ENCODE data around the gene CREB5.

The CREB5 gene

GRCh38 chr7:28605427-28606085, 193.2 kb downstream of the CREB5 start:
- ATAC-seq (ENCODE audit: low read depth) (no peak), DNase-seq (ENCODE audit: low spot score) (no peak)
- H3K4me1 ChIP-seq (ENCODE audit: insufficient read depth, poor library complexity, severe bottlenecking) = peaks cover 14% of the 10 kb centered on the region
- H3K4me3 ChIP-seq (ENCODE audit: severe bottlenecking) = no peak overlapping the region
- no peak for TF ChIP-seq CTCF (IDR thresholded peaks at IDR 0.05; ENCODE audit: poor library complexity, severe bottlenecking)
- no peak overlapping the region for H3K27ac ChIP-seq (ENCODE audit: poor library complexity, severe bottlenecking)
- no peaks in the 10 kb centered on the region for H3K27me3 ChIP-seq (ENCODE audit: insufficient read depth, poor library complexity, severe bottlenecking)
- H3K36me3 ChIP-seq (ENCODE audit: low read depth) = no peaks in the 10 kb centered on the region
- no peaks in the 10 kb centered on the region for H3K9me3 ChIP-seq (ENCODE audit: severe bottlenecking)

GRCh38 chr7:28606421-28606820, 194.1 kb downstream of the CREB5 start:
- ATAC-seq (ENCODE audit: low read depth) = no peak

GRCh38 chr7:28607855-28608193, 195.5 kb downstream of the CREB5 start:
- DNase-seq (ENCODE audit: low spot score) (no peak), ATAC-seq (ENCODE audit: low read depth) (no peak)
- no peaks in the 10 kb centered on the region for H3K27me3 ChIP-seq (ENCODE audit: insufficient read depth, poor library complexity, severe bottlenecking)
- no peak overlapping the region for H3K4me3 ChIP-seq (ENCODE audit: severe bottlenecking)
- H3K4me1 ChIP-seq (ENCODE audit: insufficient read depth, poor library complexity, severe bottlenecking) = peaks cover 31% of the 10 kb centered on the region
- no peak overlapping the region for H3K27ac ChIP-seq (ENCODE audit: poor library complexity, severe bottlenecking)
- H3K36me3 ChIP-seq (ENCODE audit: low read depth) = no peaks in the 10 kb centered on the region
- no peak for TF ChIP-seq CTCF (IDR thresholded peaks at IDR 0.05; ENCODE audit: poor library complexity, severe bottlenecking)
- H3K9me3 ChIP-seq (ENCODE audit: severe bottlenecking) = no peaks in the 10 kb centered on the region

More at GRCh38 chr7:28606421-28606820, 194.1 kb downstream of the CREB5 start:
- H3K27me3 ChIP-seq (ENCODE audit: insufficient read depth, poor library complexity, severe bottlenecking) = no peaks in the 10 kb centered on the region
- peaks cover 19% of the 10 kb centered on the region for H3K4me1 ChIP-seq (ENCODE audit: insufficient read depth, poor library complexity, severe bottlenecking)
- no peak overlapping the region for H3K4me3 ChIP-seq (ENCODE audit: severe bottlenecking)
- no peaks in the 10 kb centered on the region for H3K36me3 ChIP-seq (ENCODE audit: low read depth)
- no peak overlapping the region for H3K27ac ChIP-seq (ENCODE audit: poor library complexity, severe bottlenecking)
- no peaks in the 10 kb centered on the region for H3K9me3 ChIP-seq (ENCODE audit: severe bottlenecking)
- no peak for TF ChIP-seq CTCF (IDR thresholded peaks at IDR 0.05; ENCODE audit: poor library complexity, severe bottlenecking)
- no peak for DNase-seq (ENCODE audit: low spot score)

- no peak overlapping the region for H3K4me3 ChIP-seq (ENCODE audit: severe bottlenecking)
- H3K36me3 ChIP-seq (ENCODE audit: low read depth) = no peaks in the 10 kb centered on the region
- DNase-seq (ENCODE audit: low spot score) (no peak), ATAC-seq (ENCODE audit: low read depth) (no peak)
- no peaks in the 10 kb centered on the region for H3K27me3 ChIP-seq (ENCODE audit: insufficient read depth, poor library complexity, severe bottlenecking)
- H3K9me3 ChIP-seq (ENCODE audit: severe bottlenecking) = no peaks in the 10 kb centered on the region
- H3K4me1 ChIP-seq (ENCODE audit: insufficient read depth, poor library complexity, severe bottlenecking) = peaks cover 35% of the 10 kb centered on the region
- H3K27ac ChIP-seq (ENCODE audit: poor library complexity, severe bottlenecking) = no peak overlapping the region
- TF ChIP-seq CTCF (IDR thresholded peaks at IDR 0.05; ENCODE audit: poor library complexity, severe bottlenecking) = no peak
Measured at GRCh38 chr7:28608237-28608656, 195.9 kb downstream of the CREB5 start.

GRCh38 chr7:28608731-28609130, 196.4 kb downstream of the CREB5 start:
- no peak for ATAC-seq (ENCODE audit: low read depth)
- no peak overlapping the region for H3K4me3 ChIP-seq (ENCODE audit: severe bottlenecking)
- no peaks in the 10 kb centered on the region for H3K9me3 ChIP-seq (ENCODE audit: severe bottlenecking)
- H3K36me3 ChIP-seq (ENCODE audit: low read depth) = no peaks in the 10 kb centered on the region
- no peaks in the 10 kb centered on the region for H3K27me3 ChIP-seq (ENCODE audit: insufficient read depth, poor library complexity, severe bottlenecking)
- peaks cover 39% of the 10 kb centered on the region for H3K4me1 ChIP-seq (ENCODE audit: insufficient read depth, poor library complexity, severe bottlenecking)
- DNase-seq (ENCODE audit: low spot score) = no peak
- no peak for TF ChIP-seq CTCF (IDR thresholded peaks at IDR 0.05; ENCODE audit: poor library complexity, severe bottlenecking)
- no peak overlapping the region for H3K27ac ChIP-seq (ENCODE audit: poor library complexity, severe bottlenecking)

Measured in RWPE2 (cell line).